ENCODE results near the gene TMEM242.
A peak's percentile ranks its signal among the peaks of the same experiment; 100 is the strongest.

The TMEM242 gene

GRCh38 chr6:157271911-157272310, 51.4 kb downstream of the TMEM242 start:
- DNase-seq (ENCODE audit: low read depth, low spot score), result no peak

- DNase-seq (ENCODE audit: low read depth, low spot score), result no peak
Observed at GRCh38 chr6:157271441-157271840, 51.9 kb downstream of the TMEM242 start.

- DNase-seq (ENCODE audit: low read depth, low spot score), result no peak
Observed at GRCh38 chr6:157270916-157271315, 52.4 kb downstream of the TMEM242 start.

- DNase-seq (ENCODE audit: low read depth, low spot score), result no peak
Observed at GRCh38 chr6:157270308-157270707, 53.0 kb downstream of the TMEM242 start.

GRCh38 chr6:157269261-157269794, 54.0 kb downstream of the TMEM242 start:
- peak; percentile 24 for DNase-seq (ENCODE audit: low read depth, low spot score)

GRCh38 chr6:157268835-157269234, 54.5 kb downstream of the TMEM242 start:
- DNase-seq (ENCODE audit: low read depth, low spot score), result no peak

- DNase-seq (ENCODE audit: low read depth, low spot score), result no peak
Observed at GRCh38 chr6:157268396-157268795, 54.9 kb downstream of the TMEM242 start.

- DNase-seq (ENCODE audit: low read depth, low spot score), result no peak
Observed at GRCh38 chr6:157267654-157268053, 55.7 kb downstream of the TMEM242 start.

GRCh38 chr6:157267109-157267611, 56.2 kb downstream of the TMEM242 start:
- DNase-seq (ENCODE audit: low read depth, low spot score), result no peak

- DNase-seq (ENCODE audit: low read depth, low spot score), result no peak
Observed at GRCh38 chr6:157266274-157267101, 56.8 kb downstream of the TMEM242 start.

GRCh38 chr6:157265635-157266034, 57.7 kb downstream of the TMEM242 start:
- no peak for DNase-seq (ENCODE audit: low read depth, low spot score)

GRCh38 chr6:157265186-157265585, 58.1 kb downstream of the TMEM242 start:
- no peak for DNase-seq (ENCODE audit: low read depth, low spot score)

GRCh38 chr6:157264701-157265100, 58.6 kb downstream of the TMEM242 start:
- DNase-seq (ENCODE audit: low read depth, low spot score), result no peak

GRCh38 chr6:157263881-157264397, 59.4 kb downstream of the TMEM242 start:
- DNase-seq (ENCODE audit: low read depth, low spot score), result no peak

- DNase-seq (ENCODE audit: low read depth, low spot score), result peak; percentile 61
Observed at GRCh38 chr6:157263146-157263545, 60.2 kb downstream of the TMEM242 start.

GRCh38 chr6:157261606-157262005, 61.7 kb downstream of the TMEM242 start:
- no peak for DNase-seq (ENCODE audit: low read depth, low spot score)

- no peak for DNase-seq (ENCODE audit: low read depth, low spot score)
Observed at GRCh38 chr6:157260735-157261410, 62.4 kb downstream of the TMEM242 start.

GRCh38 chr6:157259443-157259842, 63.9 kb downstream of the TMEM242 start:
- no peak for DNase-seq (ENCODE audit: low read depth, low spot score)

GRCh38 chr6:157258878-157259277, 64.4 kb downstream of the TMEM242 start:
- DNase-seq (ENCODE audit: low read depth, low spot score), result no peak

GRCh38 chr6:157255079-157255478, 68.2 kb downstream of the TMEM242 start:
- DNase-seq (ENCODE audit: low read depth, low spot score), result no peak

GRCh38 chr6:157254538-157254937, 68.8 kb downstream of the TMEM242 start:
- DNase-seq (ENCODE audit: low read depth, low spot score), result no peak

- DNase-seq (ENCODE audit: low read depth, low spot score), result no peak
Observed at GRCh38 chr6:157253699-157254098, 69.6 kb downstream of the TMEM242 start.
